HCT116 (cell line): ENCODE results near the gene PARP12. TPM values are rescaled to one million over a fixed set of nuclear protein-coding genes. Genes with fewer than 3 reads are reported as not detected.

ENCODE experiments used
- ATAC-seq: fragments of 200-7000 bp; cut with Tn5 transposase; 2 replicates; pipeline ENCODE4 v1.9.1; 2020; ENCODE audit warnings: mild to moderate bottlenecking, moderate library complexity
- BruUV-seq: library from RNA; stranded (reverse); fragments of 400-500 nt; replicated peaks from 2 replicates; lab custom pipeline; 2021; lab: Mats Ljungman, UMichigan
- CTCF ChIA-PET: fragments of 300-600 bp; sonication (Branson Sonifier 250); formaldehyde crosslinking; loops from one replicate; lab custom pipeline; 2021; ENCODE audit warnings: antibody characterized with exemption; lab: Charles Lee
- POLR2A ChIA-PET: fragments of 300-600, 350-600 bp; sonication (Branson Sonifier 250); formaldehyde crosslinking; loops from one replicate; lab custom pipeline; 2021; ENCODE audit warnings: antibody characterized with exemption; lab: Charles Lee
- RAD21 ChIA-PET, 2 experiments: fragments of 300-600 bp; sonication (Branson Sonifier 250); formaldehyde crosslinking; loops; one replicate each; lab custom pipeline; 2023; ENCODE audit warnings: low total read pairs in 2 of 2; ENCODE audit not compliant: uncharacterized antibody in 2 of 2, unreplicated experiment in 2 of 2, low non-redundant PET in 1 of 2; lab: Charles Lee
- DNase-seq: peaks from one replicate; pipeline ENCODE4 v3.0.0-alpha.2; 2010; ENCODE audit warnings: low read depth, low spot score
- H2AFZ ChIP-seq: fragments of 200-600 bp; shearing (Covaris generic), sonication (generic); 2 replicates; pipeline ENCODE4 v1.6.1; 2017; ENCODE audit warnings: low read depth, mixed run types, mixed read lengths, antibody characterized with exemption, low read length; ENCODE audit not compliant: poor library complexity, severe bottlenecking
- H3K27ac ChIP-seq: 2 replicates; pipeline ENCODE4 v1.5.1; 2012; ENCODE audit warnings: low read depth, low read length
- H3K27me3 ChIP-seq: fragments of 200-600 bp; sonication (generic); 2 replicates; pipeline ENCODE4 v1.6.1; 2016; ENCODE audit warnings: mixed run types, low read length, mixed read lengths; ENCODE audit not compliant: insufficient read depth
- H3K36me3 ChIP-seq, 2 experiments: fragments of 200-500 bp in 1 of 2; fragments of 200-600 bp in 1 of 2; sonication (Bioruptor generic) in 1 of 2; sonication (generic) in 1 of 2; 2 replicates each; pipeline versions ENCODE4 v1.5.1 to v1.6.1; 2014 to 2016; ENCODE audit warnings: low read length in 2 of 2, inconsistent platforms in 1 of 2, mixed read lengths in 1 of 2, mixed run types in 1 of 2; ENCODE audit not compliant: insufficient read depth in 2 of 2, control insufficient read depth in 1 of 2
- H3K4me1 ChIP-seq, 2 experiments: fragments of 200-600 bp in 1 of 2; sonication (generic) in 1 of 2; 2 replicates each; pipeline versions ENCODE4 v1.5.1 to v1.6.1; 2012 to 2017; ENCODE audit warnings: low read length in 2 of 2, inconsistent platforms in 1 of 2, mild to moderate bottlenecking in 1 of 2, mixed read lengths in 1 of 2, mixed run types in 1 of 2, moderate library complexity in 1 of 2; ENCODE audit not compliant: insufficient read depth in 2 of 2, control insufficient read depth in 1 of 2
- H3K4me2 ChIP-seq: fragments of 200-600 bp; sonication (generic); 2 replicates; pipeline ENCODE4 v1.6.1; 2017; ENCODE audit warnings: mixed run types, low read length, mixed read lengths
- H3K4me3 ChIP-seq, 2 experiments: fragments of 200-600 bp in 1 of 2; sonication (generic) in 1 of 2; replicated peaks in 1 of 2; 2 replicates each; pipeline ENCODE4 v1.5.1; 2011 to 2016; ENCODE audit warnings: low read length in 2 of 2, control low read depth in 1 of 2, low read depth in 1 of 2, mild to moderate bottlenecking in 1 of 2, mixed read lengths in 1 of 2, mixed run types in 1 of 2
- H3K79me2 ChIP-seq: fragments of 200-600 bp; sonication (generic); 2 replicates; pipeline ENCODE4 v1.6.1; 2017; ENCODE audit warnings: mild to moderate bottlenecking, mixed run types, low read length, moderate library complexity, mixed read lengths; ENCODE audit not compliant: insufficient read depth
- H3K9ac ChIP-seq: fragments of 200-600 bp; sonication (generic); 2 replicates; pipeline ENCODE4 v1.6.1; 2016; ENCODE audit warnings: low read length, mixed read lengths
- H3K9me2 ChIP-seq: fragments of 200-600 bp; sonication (generic), shearing (Covaris generic); 2 replicates; pipeline ENCODE4 v1.6.1; 2017; ENCODE audit warnings: mixed run types, mild to moderate bottlenecking, moderate library complexity; ENCODE audit not compliant: insufficient read depth
- H3K9me3 ChIP-seq, 2 experiments: fragments of 200-500 bp in 1 of 2; fragments of 200-600 bp in 1 of 2; sonication (Bioruptor generic) in 1 of 2; sonication (generic) in 1 of 2; 2 replicates each; pipeline ENCODE4 v1.6.1; 2014 to 2017; ENCODE audit warnings: low read length in 2 of 2, mixed read lengths in 2 of 2, inconsistent platforms in 1 of 2, low read depth in 1 of 2, mild to moderate bottlenecking in 1 of 2, mixed run types in 1 of 2, moderate library complexity in 1 of 2; ENCODE audit not compliant: control insufficient read depth in 1 of 2, insufficient read depth in 1 of 2
- H4K20me1 ChIP-seq: fragments of 200-600 bp; sonication (generic), shearing (Covaris generic); 2 replicates; pipeline ENCODE4 v1.6.1; 2017; ENCODE audit warnings: mixed run types, mild to moderate bottlenecking, moderate library complexity; ENCODE audit not compliant: insufficient read depth
- CEBPB ChIP-seq: IDR thresholded peaks from 2 replicates; pipeline ENCODE4 v1.6.1; 2012; ENCODE audit warnings: low read depth
- EGR1 ChIP-seq: IDR thresholded peaks from 2 replicates; pipeline ENCODE4 v1.6.1; 2012; ENCODE audit warnings: low read depth
- ELF1 ChIP-seq: IDR thresholded peaks from 2 replicates; pipeline ENCODE4 v1.6.1; 2012; ENCODE audit warnings: low read depth, borderline replicate concordance
- EZH2 ChIP-seq: fragments of 200-600 bp; sonication (generic); IDR thresholded peaks from 2 replicates; pipeline ENCODE4 v1.6.1; 2017; ENCODE audit warnings: antibody characterized with exemption, mixed run types
- FOSL1 ChIP-seq: IDR thresholded peaks from 2 replicates; pipeline ENCODE4 v1.6.1; 2012; ENCODE audit warnings: low read depth
- JUND ChIP-seq: IDR thresholded peaks from 2 replicates; pipeline ENCODE4 v1.6.1; 2012
- POLR2A ChIP-seq: IDR thresholded peaks from 2 replicates; pipeline ENCODE4 v1.7.0; 2011; ENCODE audit warnings: borderline replicate concordance; ENCODE audit not compliant: insufficient read depth, insufficient read length; ENCODE audit errors: extremely low read depth
- REST ChIP-seq: IDR thresholded peaks from 2 replicates; pipeline ENCODE4 v1.6.1; 2012; ENCODE audit warnings: low read depth
- SIN3A ChIP-seq: IDR thresholded peaks from 2 replicates; pipeline ENCODE4 v1.6.1; 2012; ENCODE audit warnings: low read depth
- SRF ChIP-seq: IDR thresholded peaks from 2 replicates; pipeline ENCODE4 v1.6.1; 2012; ENCODE audit warnings: low read depth
- TCF7L2 ChIP-seq: IDR thresholded peaks from 2 replicates; pipeline ENCODE4 v1.7.0; 2011; ENCODE audit warnings: borderline replicate concordance, inconsistent platforms; ENCODE audit not compliant: insufficient read depth, insufficient read length; ENCODE audit errors: extremely low read depth
- ZBTB33 ChIP-seq: IDR thresholded peaks from 2 replicates; pipeline ENCODE4 v1.6.1; 2011; ENCODE audit warnings: mild to moderate bottlenecking, low read length, moderate library complexity; ENCODE audit not compliant: insufficient replicate concordance; ENCODE audit errors: extremely low read depth
- ZFX ChIP-seq: fragments of 450-650 bp; IDR thresholded peaks from 2 replicates; pipeline ENCODE4 v1.6.1; 2017
- ZNF274 ChIP-seq: fragments of 200-500 bp; sonication (Bioruptor generic); IDR thresholded peaks from 2 replicates; pipeline ENCODE4 v1.6.1; 2014; ENCODE audit warnings: mild to moderate bottlenecking, low read depth, low read length, inconsistent platforms
- intact Hi-C: fragments of 100-400 bp; cut with micrococcal nuclease; formaldehyde crosslinking; loops from 2 replicates; pipeline ENCODE4 v1.10.0; 2022
- total RNA-seq: library from RNA; stranded (reverse); gene quantifications from one replicate; pipeline ENCODE4 v1.2.1, GENCODE V29; 2021; ENCODE audit not compliant: unreplicated experiment
- TF ChIP-seq, protein P1 (sequence below): IDR thresholded peaks from 2 replicates; pipeline ENCODE4 v1.6.1; 2012
- TF ChIP-seq, protein P2 (sequence below): IDR thresholded peaks from 2 replicates; pipeline ENCODE4 v1.6.1; 2012

The PARP12 gene
- total RNA-seq, 1 experiment from 2014 or later = 17.7 TPM

GRCh38 chr7:139991911-139992310 is 70.8 kb downstream of the PARP12 start:
- DNase-seq (no peak), ATAC-seq (no peak)
- H3K9ac ChIP-seq = no peak overlapping the region
- H3K9me2 ChIP-seq = no peaks in the 10 kb centered on the region
- CTCF ChIA-PET = interaction anchor here (3.0 kb wide), 1 partner anchor 373 kb away, joined by 8 read pairs; no protein-coding TSS in a partner anchor
- peaks cover 0 to 18% of the 10 kb centered on the region in 2 experiments; a peak in 1 of 4 replicates for H3K4me1 ChIP-seq
- H3K27ac ChIP-seq = no peak overlapping the region
- H3K36me3 ChIP-seq = no peaks in the 10 kb centered on the region
- intact Hi-C loops = no loop called here
- H3K9me3 ChIP-seq = no peaks in the 10 kb centered on the region
- no peak overlapping the region for H2AFZ ChIP-seq
- RAD21 ChIA-PET = no interaction called here
- no TSS peak for BruUV-seq
- no peaks in the 10 kb centered on the region for H3K79me2 ChIP-seq
- no peak overlapping the region for H3K4me3 ChIP-seq
- no peak for TF ChIP-seq ZNF274
- TF ChIP-seq, protein P1, sequence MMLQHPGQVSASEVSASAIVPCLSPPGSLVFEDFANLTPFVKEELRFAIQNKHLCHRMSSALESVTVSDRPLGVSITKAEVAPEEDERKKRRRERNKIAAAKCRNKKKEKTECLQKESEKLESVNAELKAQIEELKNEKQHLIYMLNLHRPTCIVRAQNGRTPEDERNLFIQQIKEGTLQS = no peak
- TF ChIP-seq SIN3A = no peak
- TF ChIP-seq TCF7L2 = no peak
- TF ChIP-seq EGR1 = no peak
- no peak for TF ChIP-seq EZH2
- TF ChIP-seq CEBPB = no peak
- no peak for TF ChIP-seq REST
- no peak for TF ChIP-seq SRF
- TF ChIP-seq JUND = no peak
- TF ChIP-seq ELF1 = no peak
- no peak for TF ChIP-seq POLR2A
- TF ChIP-seq ZFX = no peak
- TF ChIP-seq ZBTB33 = no peak
- TF ChIP-seq, protein P2, sequence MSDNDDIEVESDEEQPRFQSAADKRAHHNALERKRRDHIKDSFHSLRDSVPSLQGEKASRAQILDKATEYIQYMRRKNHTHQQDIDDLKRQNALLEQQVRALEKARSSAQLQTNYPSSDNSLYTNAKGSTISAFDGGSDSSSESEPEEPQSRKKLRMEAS = no peak
- no peak for TF ChIP-seq FOSL1
- POLR2A ChIA-PET = no interaction called here
- no peak overlapping the region for H3K4me2 ChIP-seq
- H4K20me1 ChIP-seq = no peaks in the 10 kb centered on the region
- no peaks in the 10 kb centered on the region for H3K27me3 ChIP-seq
